Thyroid gland (tissue), 4 donors: ENCODE results near the gene PGBD5.

Experiments used
- CTCF ChIP-seq, 6 experiments: fragments of 200-600 bp in 3 of 6; fragments of 450-650 bp in 3 of 6; sonication (generic) in 3 of 6; IDR thresholded peaks; one replicate each; pipeline ENCODE4 v1.5.1; 2016 to 2019; ENCODE audit warnings: antibody characterized with exemption in 6 of 6, mild to moderate bottlenecking in 2 of 6, inconsistent platforms in 1 of 6, moderate library complexity in 1 of 6
- POLR2A ChIP-seq, 2 donors: fragments of 450-650 bp; IDR thresholded peaks; one replicate each; pipeline ENCODE4 v1.6.1; 2017; ENCODE audit warnings: antibody characterized with exemption in 2 of 2, mild to moderate bottlenecking in 2 of 2, moderate library complexity in 1 of 2

DNA sequence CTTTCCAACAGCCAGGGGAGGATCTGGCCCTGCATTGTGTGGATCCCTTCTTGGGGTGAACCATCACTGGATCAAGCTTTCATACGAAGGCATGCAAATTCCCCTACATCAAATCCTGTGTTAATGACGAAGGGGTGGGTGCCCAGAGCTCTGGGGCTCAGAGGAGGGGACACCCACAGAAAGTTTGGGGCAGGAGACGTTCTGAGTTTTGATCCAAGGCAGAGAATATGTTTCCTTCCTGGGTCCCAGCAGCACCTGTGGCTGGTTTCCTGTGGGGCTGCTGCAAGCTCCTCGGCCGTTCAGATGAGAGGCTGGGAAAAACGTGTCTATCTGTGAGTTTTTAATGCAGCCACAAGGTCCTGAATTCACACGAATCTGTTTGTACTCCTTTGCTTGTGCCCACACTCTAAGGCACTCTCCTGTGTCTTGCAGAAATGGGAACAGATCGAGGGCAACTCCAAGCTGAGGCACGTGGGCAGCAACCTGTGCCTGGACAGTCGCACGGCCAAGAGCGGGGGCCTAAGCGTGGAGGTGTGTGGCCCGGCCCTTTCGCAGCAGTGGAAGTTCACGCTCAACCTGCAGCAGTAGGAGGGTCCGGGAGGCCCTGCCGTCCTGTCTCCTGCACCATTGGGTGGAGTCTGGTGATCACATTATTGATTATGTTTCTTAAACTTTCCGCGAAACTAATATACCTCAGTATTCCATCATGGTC lies 147.1 kb downstream of the PGBD5 start:
- no peak for TF ChIP-seq CTCF (IDR thresholded peaks at IDR 0.05)
- no peak for TF ChIP-seq POLR2A (IDR thresholded peaks at IDR 0.05)
